GM21526 (cell line): ENCODE results near the gene YPEL2.
"Not testable (repeated sequence)": the region's sequence is repeated elsewhere in the genome, so short reads cannot be mapped to it uniquely, and the experiment has no call there.

Source experiments
- ATAC-seq: cut with Tn5 transposase; IDR thresholded peaks from one replicate; pipeline ENCODE4 v1.9.1; 2021; ENCODE audit warnings: moderate library complexity; ENCODE audit not compliant: unreplicated experiment, low FRiP score

YPEL2 gene, protein sequence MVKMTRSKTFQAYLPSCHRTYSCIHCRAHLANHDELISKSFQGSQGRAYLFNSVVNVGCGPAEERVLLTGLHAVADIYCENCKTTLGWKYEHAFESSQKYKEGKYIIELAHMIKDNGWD

DNA sequence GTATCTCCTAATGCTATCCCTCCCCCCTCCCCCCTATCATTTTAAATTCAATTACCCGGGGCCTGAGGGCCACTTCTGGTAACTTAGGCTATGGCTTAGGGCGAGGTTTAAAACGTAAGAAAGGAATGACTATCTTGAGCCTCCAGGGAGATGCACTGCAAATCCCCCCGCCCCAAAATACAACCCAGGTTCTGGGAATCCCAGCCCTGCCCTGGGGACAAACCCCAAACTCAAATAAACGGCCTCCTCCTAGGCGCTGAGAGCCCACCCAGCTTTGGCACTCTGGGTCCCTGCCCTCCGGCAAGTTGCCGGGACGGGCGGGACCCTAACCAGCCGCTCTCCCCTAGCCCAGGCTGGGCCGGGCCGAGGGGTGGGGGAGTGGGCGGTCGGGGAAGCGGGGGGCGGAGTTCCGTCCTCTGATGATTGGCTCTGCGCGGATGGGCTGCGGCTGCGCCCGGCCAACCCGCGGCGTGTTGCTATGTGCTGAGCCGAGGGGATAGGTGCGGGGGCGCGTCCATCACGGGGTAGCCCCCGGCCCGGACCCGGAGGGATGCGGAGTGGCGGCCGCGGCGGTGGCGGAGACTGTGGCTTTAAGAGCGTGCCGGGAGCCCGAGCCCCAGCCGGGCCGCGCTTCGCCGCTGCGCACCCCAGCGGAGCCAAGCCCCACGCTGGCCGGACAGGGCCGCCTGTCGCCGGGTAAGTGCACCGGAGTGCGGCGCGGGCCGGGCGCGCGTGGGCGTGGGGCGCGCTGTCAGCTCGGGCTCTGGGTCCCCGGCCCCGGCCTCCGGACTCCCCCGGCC is at the start of gene YPEL2:
Gene YPEL2 (plus strand): TSS at position 527 of the 800 bp plus-strand sequence. CDS start 21,755 bp downstream, outside the sequence.
- peak; percentile 83 for ATAC-seq

DNA sequence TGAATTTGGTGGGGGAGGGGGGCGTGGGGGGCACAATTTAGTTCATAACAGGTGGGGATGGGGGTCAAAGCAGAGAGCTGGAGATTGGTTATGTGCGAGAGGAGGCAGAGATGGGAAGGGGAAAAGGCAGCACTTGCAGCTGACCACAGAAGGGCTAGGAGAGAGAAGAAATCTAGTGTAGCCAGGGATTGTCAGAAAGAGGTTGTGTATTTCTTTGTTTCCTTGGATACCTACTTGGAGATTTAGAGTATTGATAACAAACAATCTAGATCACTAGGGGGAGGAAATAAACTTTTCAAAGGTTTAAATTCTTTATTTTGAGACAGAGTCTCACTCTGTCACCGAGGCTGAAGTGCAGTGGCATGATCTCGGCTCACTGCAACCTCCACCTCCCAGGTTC is 47.1 kb upstream of the YPEL2 start:
- no peak for ATAC-seq

DNA sequence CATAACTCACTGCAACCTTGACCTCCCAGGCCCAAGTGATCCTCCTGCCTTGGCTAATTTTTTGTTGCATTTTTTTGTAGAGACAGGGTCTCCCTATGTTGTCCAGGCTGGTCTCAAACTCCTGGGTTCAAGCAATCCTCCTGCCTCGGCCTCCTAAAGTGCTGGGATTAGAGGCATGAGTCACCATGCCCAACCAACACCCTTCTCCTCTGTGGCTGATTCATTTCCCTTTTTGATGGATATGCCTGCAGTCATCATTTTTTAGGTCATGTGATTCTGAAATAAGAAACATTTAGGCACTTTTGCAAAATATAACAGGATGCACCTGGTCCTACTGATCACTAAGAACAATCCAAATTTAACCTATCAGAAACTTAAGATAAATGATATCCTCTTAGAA is 44.0 kb upstream of the YPEL2 start:
- no peak for ATAC-seq

DNA sequence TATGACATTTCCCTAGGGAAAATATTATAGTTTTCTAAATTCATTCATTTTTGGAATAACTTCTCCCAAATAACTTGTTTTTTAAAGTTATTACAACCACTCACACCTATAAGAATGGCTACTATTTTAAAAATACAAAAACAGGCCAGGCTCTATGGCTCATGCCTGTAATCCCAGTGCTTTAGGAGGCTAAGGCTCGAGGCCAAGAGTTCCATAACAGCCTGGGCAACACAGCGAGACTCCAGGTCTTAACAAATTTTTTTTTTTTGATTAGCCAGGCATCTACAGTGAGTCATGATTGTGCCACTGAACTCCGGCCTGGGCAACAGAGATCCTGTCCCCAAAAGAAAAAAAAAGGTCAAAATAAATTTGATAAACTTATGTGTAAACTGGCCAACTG is 43.6 kb upstream of the YPEL2 start:
- no peak for ATAC-seq

DNA sequence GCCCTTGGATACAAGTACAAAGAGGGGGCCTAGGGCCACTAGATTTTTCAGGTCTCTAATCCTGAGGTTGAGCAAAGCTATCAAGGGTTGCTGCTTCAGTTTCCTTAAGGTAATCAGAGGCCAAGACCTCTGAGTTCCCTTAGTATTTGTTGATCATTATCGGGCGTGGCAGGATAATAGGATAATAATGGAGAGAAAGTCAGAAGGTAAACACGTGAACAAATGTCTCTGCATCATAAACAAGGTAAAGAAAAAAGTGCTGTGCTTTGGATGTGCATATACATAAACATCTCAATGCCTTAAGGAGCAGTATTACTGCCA is 41.5 kb upstream of the YPEL2 start:
- ATAC-seq: no peak

DNA sequence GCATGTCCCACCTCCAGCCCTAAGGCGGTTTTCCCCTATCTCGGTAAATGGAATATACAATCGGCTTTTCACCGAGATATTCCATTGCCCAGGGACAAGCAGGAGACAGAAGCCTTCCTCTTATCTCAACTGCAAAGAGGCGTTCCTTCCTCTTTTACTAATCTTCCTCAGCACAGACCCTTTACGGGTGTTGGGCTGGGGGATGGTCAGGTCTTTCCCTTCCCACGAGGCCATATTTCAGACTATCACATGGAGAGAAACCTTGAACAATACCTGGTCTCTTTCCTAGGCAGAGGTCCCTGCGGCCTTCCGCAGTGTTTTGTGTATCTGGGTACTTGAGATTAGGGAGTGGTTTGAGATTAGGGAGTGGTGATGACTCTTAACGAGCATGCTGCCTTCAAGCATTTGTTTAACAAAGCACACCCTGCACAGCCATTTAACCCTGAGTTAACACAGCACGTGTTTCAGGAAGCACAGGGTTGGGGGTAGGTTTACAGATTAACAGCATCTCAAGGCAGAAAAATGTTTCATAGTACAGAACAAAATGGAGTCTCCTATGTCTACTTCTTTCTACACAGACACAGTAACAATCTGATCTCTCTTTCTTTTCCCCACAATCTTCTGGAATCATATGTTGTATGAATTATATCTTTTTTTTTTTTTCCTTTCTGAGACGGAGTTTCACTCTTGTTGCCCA is 41.0 kb upstream of the YPEL2 start:
- ATAC-seq: not testable (repeated sequence)

DNA sequence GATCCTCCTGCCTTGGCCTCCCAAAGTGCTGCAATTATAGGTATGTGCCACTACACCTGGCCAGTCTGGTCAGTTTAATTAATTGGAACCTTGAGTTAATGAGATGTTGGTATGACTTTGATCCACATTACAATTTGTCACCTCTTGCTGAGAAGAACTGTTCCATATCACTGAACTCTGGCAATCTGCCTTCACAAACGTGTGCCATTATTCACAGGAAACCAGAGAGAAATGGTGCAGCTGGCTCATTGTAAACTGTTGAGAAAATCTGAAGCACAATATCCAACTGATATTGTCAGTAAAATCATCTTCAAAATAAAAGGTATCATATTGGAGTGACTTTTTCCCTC is 39.3 kb upstream of the YPEL2 start:
- no peak for ATAC-seq

DNA sequence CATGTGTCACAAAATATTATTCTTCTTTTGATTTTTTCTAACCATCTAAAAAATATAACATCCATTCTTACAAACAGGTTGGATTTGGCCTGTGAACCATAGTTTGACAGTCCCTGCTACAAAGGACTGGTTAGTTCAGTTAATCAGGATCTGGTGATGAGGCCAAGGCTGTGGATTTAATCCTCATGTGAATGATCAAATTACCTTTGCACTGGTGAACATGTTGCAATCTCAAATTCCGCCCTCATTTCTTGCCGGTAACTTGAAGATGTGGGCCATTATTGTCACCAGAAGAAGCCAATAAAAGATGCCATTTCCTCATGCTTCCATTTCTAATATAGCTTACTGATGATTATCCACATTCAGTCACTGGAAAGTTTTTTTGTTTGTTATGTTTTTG is 35.3 kb upstream of the YPEL2 start:
- ATAC-seq: no peak

DNA sequence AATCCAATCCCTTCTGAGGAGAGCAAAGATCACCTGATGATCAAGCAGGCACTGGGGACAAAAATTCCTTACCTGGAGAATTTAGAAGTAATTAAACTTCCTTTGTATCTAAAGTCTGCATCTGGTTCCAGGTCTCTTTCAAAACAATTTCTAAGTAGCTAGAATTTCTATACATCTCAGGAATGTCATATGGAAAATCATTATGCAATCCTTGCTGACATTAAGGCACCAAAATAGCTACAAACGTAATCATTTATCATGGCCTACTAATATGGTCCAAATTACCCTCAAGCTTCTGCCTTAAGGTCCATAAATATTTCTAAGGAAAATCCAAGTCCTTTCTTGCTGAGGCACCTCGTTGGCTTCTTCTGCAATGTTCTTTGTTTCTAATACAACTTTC is 32.9 kb upstream of the YPEL2 start:
- ATAC-seq: no peak

DNA sequence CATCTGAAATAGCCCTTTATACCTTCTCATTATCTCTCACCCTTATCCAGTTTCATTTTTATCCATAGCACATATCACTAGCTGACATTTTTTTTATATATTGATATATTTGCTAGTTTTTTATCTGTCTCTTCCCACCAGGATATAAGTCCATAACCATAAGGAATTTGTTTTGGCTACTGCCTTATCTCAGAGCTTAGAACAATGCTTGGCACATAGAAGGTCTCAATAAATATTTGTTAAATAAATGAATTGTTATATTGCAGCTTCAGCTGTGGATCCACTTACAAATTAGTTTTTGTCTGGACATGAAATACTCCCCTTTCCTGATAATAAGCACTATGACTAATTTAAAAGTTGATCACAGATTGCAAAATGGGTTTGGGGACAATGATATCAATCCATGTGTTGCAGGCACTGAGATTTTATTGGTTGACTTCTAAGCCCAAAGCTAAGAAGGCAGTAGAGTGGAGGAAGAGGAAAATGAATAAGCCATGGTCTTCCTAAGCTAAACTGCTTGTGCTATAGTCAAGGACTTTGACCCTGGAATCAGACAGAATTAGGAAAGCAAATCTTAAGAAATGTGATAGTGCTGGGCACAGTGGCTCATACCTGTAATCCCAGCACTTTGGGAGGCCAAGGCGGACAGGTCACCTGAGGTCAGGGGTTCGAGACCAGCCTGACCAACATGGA is 31.9 kb upstream of the YPEL2 start:
- ATAC-seq: no peak

DNA sequence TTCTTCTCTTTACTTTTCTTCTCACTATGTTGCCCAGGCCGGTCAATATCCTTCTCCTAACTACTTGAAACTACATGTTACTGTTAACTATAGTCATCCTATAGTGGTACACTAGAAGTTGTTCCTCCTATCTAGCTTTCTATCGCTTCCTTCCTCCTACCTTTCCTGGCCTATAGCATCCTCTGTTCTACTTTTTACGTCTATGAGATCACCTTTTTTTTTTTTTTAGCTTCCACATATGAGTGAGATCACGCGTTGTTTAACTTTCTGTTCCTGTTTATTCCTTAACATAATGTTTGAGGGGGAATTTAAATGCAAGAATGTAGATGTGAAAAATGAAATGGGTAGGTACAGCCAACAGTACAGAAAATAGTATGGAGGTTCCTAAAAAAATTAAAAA is 30.5 kb upstream of the YPEL2 start:
- ATAC-seq: no peak

DNA sequence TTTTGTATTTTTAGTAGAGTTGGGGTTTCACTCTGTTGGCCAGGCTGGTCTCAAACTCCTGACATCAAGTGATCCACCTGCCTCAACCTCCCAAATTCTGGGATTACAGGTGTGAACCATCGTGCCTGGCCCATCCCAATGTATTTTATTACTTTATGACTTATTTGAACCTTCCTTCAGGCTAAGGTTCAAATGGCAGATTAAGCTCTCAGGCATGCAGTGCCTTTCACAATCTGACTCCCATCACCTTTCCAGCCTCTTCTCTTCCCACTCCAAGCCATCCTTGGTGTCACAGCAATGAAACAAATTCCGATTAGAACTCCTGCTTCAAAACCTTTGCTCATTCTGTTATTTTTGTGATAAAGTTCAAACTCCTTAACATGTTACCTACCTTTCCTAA is 26.6 kb upstream of the YPEL2 start:
- no peak for ATAC-seq

DNA sequence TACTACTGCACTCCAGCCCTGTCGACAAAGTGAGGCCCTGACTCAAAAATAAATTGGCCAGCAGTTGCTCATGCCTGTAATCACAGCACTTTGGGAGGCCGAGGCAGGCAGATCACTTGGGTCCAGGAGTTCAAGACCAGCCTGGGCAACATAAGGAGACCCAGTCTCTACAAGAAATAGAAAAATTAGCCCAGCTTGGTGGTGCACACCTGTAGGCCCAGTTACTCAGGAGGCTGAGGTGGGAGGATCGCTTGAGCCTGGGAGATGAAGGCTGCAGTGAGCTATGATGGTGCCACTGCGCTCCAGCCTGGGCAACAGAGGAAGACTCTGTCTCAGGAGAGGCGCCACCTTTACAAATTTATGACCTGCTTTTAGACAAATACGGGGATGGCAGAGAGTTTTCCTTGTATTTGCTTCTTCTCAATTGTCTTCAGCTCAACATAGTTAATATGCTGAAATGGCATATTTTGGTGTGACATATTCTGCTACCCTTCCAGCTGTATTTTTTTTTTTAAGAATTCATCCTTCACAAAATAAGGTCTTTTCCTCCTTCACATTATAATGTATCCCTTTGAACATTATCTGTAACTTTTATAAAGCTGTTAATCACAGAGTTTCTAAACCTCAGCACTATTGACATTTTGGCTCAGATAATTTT is 21.1 kb upstream of the YPEL2 start:
- no peak for ATAC-seq

DNA sequence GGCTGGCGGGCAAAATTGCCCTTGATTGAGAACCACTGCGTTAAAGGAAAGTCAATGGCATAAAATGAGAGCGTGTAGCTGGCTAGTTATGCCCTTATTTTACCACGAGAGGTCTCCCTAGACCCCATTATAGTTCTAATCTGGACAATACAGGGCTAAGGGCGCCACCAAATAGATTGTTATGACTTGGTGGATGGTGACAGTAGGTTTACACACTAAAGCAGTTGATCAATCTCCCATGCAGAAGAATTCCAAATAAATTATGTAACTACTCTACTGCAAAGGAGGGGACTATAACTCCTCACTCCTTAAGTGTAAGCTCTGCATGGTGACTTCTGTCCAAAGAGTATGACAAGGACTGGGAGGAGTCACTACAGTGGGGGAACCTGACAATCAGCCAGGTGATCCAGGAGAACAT is 20.4 kb upstream of the YPEL2 start:
- peak; percentile 53 for ATAC-seq

DNA sequence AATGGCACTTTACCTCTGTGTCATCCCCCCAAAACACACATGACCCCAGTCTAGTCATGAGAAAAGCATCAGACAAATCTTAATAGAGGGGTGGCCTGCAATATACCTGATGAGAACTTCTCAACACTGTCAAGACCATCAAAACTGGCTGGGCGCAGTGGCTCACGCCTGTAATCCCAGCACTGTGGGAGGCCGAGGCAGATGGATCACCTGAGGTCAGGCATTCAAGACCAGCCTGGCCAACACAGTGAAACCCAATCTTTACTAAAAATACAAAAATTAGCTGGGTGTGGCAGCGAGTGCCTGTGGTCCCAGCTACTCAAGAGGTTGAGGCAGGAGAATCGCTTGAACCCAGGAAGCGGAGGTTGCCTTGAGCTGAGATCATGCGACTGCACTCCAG is 19.9 kb upstream of the YPEL2 start:
- ATAC-seq: not testable (repeated sequence)

DNA sequence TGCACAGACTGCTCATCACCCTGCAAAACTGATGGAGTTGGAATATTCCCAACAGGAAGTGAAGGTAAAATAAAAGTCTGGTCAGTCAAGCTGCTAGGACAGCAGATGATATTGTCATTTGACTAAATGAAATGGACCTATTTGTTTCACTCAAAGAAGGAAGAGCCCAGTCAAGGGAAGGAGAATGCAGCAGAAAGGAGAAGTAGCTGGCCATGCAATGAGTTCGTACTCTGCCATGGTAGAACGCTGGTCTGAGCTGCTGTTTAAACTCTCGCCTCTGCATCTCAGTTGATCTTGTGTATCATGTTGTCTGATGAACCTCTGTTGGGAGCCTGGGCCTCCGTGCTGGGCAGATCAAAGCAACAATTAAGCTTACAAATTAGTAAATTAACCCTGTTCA is 15.6 kb upstream of the YPEL2 start:
- no peak for ATAC-seq

DNA sequence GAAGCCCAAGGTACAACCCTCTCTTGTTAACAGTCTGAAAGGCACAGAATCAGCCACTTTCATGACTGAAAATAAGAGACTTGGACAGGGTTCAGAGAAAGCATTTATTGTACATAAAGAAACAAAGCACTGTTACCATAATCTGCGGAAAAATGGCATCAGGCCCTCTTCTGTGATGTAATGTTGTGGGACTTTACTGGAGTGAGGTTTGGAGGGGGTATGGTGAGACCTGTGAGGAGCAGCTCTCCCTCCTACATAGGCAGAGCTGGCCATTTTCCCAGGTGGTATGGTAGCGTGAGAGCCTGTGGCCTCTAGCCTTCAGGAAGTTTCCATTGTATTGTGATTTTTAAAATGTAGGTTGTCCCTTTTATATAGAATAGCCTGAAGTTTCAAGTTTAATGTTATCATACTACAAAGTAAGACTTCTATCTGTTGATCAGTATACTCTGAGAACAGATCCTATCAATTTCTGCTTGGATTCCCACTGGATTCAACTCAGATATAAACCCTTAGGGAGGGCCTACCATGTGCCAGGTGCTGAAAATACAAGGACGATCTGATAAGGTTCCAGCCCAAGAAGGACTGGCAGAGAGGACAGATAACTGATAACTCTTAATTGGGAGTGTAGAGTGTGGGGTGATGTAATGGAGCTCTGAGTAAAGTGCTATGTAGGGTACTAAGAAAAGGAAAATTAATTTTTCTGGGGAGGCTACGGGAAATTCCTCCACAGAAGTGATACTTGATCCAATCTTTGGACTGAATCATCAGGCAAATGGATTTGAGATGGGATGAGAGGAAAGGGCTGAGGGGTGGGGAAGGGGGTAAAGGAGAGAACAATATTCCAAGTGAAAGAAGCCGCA is 4.1 kb upstream of the YPEL2 start:
- no peak for ATAC-seq

DNA sequence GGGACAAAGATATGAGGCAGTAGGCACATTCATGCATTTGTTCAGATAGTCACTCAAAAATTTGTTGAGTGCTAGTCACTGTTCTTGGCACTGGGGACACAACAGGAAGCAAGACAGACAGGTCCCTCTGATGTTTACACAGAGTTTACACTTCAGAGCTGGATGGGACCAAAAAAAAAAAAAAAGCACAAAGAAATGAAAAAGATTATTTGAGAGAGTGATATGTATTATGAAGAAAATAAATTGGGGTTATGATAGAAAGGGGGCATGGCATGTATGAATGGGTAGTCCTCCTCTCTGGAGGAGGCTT is 3.5 kb upstream of the YPEL2 start:
- no peak for ATAC-seq

DNA sequence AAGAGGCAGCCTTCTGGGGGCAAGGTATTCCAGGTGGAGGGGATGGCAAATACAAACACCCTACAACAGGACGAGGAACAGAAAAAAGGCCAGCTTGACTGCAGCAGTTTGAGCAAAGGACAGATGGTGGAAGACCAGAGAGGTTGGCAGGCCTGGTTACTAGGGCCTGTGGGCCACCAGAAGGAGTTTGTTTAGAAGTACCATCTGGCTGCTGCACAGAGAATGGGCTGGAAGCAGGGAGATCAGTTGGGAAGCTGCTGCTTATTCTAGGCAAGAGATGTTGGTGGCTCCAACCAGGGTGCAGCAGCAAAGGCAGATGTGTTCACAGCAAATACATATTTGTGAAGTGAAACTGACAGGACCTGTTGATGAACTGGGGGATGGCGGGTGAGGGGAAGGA is 2.9 kb upstream of the YPEL2 start:
- ATAC-seq: no peak
